Activated CD8-positive, alpha-beta memory T cell treated with anti-CD3 and anti-CD28 coated beads for 36 hours (primary cell): ENCODE measurements around the gene DCAF5. TPM values are rescaled to one million over a fixed set of nuclear protein-coding genes. Genes with fewer than 3 reads are reported as not detected.

ENCODE experiments used
- CTCF ChIA-PET: fragments of 350-600 bp; sonication (Branson Sonifier 250); formaldehyde crosslinking; loops from one replicate; lab custom pipeline; 2021; ENCODE audit warnings: antibody characterized with exemption; lab: Charles Lee
- POLR2A ChIA-PET: fragments of 350-600 bp; sonication (Branson Sonifier 250); formaldehyde crosslinking; loops from one replicate; lab custom pipeline; 2021; ENCODE audit warnings: antibody characterized with exemption; lab: Charles Lee
- total RNA-seq, 2 experiments: library from RNA; stranded (reverse); gene quantifications; one replicate each; pipeline ENCODE4 v1.2.3, GENCODE V29; 2021

The DCAF5 gene
- total RNA-seq, 2 experiments from 2014 or later = 30.4 to 32.1 TPM

GRCh38 chr14:69059658-69060623 is 93.0 kb downstream of the DCAF5 start:
- POLR2A ChIA-PET = no interaction called here
- CTCF ChIA-PET = no interaction called here

GRCh38 chr14:69055999-69056788 is 96.7 kb downstream of the DCAF5 start:
- POLR2A ChIA-PET = interaction anchor here (0.6 kb wide), 1 partner anchor 78 kb away, joined by 4 read pairs; no protein-coding TSS in a partner anchor

GRCh38 chr14:69055125-69055524 is 97.8 kb downstream of the DCAF5 start:
- CTCF ChIA-PET = no interaction called here
- POLR2A ChIA-PET = no interaction called here

More at GRCh38 chr14:69055999-69056788, 96.7 kb downstream of the DCAF5 start:
- CTCF ChIA-PET = no interaction called here

GRCh38 chr14:69054030-69054429 is 98.9 kb downstream of the DCAF5 start:
- ChIA-PET CTCF (no interaction called here), POLR2A (no interaction called here)

- ChIA-PET CTCF (interaction anchor here (1.0 kb wide), 1 partner anchor 141 kb away, joined by 4 read pairs; no protein-coding TSS in a partner anchor), POLR2A (no interaction called here)
Measured at GRCh38 chr14:69052181-69052601, 100.7 kb downstream of the DCAF5 start.

GRCh38 chr14:69050240-69051184 is 102.4 kb downstream of the DCAF5 start:
- CTCF ChIA-PET = no interaction called here
- POLR2A ChIA-PET = no interaction called here

- POLR2A ChIA-PET = no interaction called here
- CTCF ChIA-PET = interaction anchor here (0.5 kb wide), 1 partner anchor 17 kb away, joined by 3 read pairs; no protein-coding TSS in a partner anchor
Measured at GRCh38 chr14:69049675-69050074, 103.2 kb downstream of the DCAF5 start.

GRCh38 chr14:69048456-69048855 is 104.5 kb downstream of the DCAF5 start:
- ChIA-PET POLR2A (no interaction called here), CTCF (no interaction called here)

GRCh38 chr14:69047255-69047654 is 105.7 kb downstream of the DCAF5 start:
- ChIA-PET CTCF (no interaction called here), POLR2A (no interaction called here)

GRCh38 chr14:69046476-69046860 is 106.5 kb downstream of the DCAF5 start:
- CTCF ChIA-PET = no interaction called here
- POLR2A ChIA-PET = no interaction called here

GRCh38 chr14:69045857-69046475 is 107.0 kb downstream of the DCAF5 start:
- CTCF ChIA-PET = no interaction called here
- POLR2A ChIA-PET = no interaction called here

- POLR2A ChIA-PET = no interaction called here
Measured at GRCh38 chr14:69044965-69045555, 107.9 kb downstream of the DCAF5 start.

GRCh38 chr14:69044296-69044695 is 108.6 kb downstream of the DCAF5 start:
- POLR2A ChIA-PET = no interaction called here
- CTCF ChIA-PET = no interaction called here

More at GRCh38 chr14:69044965-69045555, 107.9 kb downstream of the DCAF5 start:
- CTCF ChIA-PET = interaction anchor here (0.6 kb wide), 1 partner anchor 175 kb away, joined by 4 read pairs; no protein-coding TSS in a partner anchor

- POLR2A ChIA-PET = no interaction called here
- CTCF ChIA-PET = interaction anchor here (0.9 kb wide), 1 partner anchor 181 kb away, joined by 3 read pairs; no protein-coding TSS in a partner anchor
Measured at GRCh38 chr14:69043596-69044260, 109.2 kb downstream of the DCAF5 start.

- POLR2A ChIA-PET = no interaction called here
Measured at GRCh38 chr14:69042787-69043444, 110.0 kb downstream of the DCAF5 start.

GRCh38 chr14:69042299-69042698 is 110.6 kb downstream of the DCAF5 start:
- ChIA-PET POLR2A (no interaction called here), CTCF (no interaction called here)

More at GRCh38 chr14:69042787-69043444, 110.0 kb downstream of the DCAF5 start:
- CTCF ChIA-PET = interaction anchor here (0.9 kb wide), 1 partner anchor 180 kb away, joined by 3 read pairs; no protein-coding TSS in a partner anchor

GRCh38 chr14:69041783-69042182 is 111.1 kb downstream of the DCAF5 start:
- CTCF ChIA-PET = no interaction called here
- POLR2A ChIA-PET = no interaction called here
